NCI-H446 treated with DMSO at 0.1 percent for 48 hours (cell line): Measurements from ENCODE around the gene ADAMTS1.
"Not testable (repeated sequence)": the region's sequence is repeated elsewhere in the genome, so short reads cannot be mapped to it uniquely, and the experiment has no call there.

Source experiments
- DNase-seq: peaks from one replicate; lab custom pipeline; 2025; lab: John Stamatoyannopoulos, UW

The ADAMTS1 gene

DNA sequence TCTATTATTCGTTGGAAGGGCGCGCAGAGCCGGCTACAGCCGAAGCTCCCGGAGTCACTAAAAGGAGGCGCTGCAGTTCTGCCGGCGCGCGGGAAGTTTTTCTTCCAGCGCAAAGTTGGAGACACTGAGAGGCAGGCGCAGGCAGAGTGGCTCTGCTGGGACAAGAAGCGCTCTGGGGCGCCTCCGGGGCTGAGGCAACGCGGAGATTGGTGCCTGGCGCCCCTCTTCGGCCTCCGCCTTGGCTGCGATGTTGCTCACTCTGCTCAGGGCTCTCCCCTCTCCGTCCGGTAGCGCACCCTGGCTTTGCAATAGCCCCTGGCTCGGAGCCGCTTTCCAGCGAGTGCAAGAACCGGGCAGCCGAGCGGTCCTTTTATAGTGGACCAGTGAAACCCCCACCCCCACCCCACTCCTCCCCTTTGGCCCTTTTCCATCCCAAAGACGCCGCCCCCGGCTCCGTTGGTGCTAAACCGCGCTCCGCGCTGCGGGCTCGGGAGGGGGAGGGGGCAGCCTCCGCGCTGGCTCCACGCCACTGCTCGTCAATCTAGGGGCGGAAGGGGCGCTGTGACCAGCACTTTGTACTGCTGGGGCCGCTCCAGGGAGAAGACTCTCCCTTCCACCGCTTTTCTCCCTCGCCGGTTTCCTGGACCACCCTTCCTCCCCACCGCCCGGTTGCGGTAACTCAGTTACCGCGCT, at the start of gene ADAMTS1:
Gene ADAMTS1 (minus strand): TSS at position 344 of the 693 bp plus-strand sequence. CDS start 455 bp downstream, outside the sequence.
- DNase-seq = peak; percentile 54

DNA sequence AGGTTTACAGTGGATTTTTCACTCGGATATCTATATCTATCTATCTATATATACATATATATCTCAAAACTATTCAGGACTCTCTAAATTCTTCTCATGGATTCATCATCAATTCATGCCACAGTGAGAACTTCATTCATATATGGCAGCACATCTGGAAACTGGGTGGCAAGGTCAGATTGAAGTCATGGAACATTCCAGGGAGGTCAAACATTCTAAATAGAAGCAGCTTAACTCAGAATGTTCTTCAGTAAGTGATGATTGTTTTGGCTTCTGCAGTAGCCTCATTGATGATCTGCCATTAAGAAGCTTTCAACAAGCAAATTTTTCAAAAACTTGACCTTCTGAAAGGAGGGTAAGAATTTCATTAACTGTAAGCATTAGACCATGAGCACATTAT, 46.9 kb upstream of the ADAMTS1 start:
- DNase-seq = no peak

DNA sequence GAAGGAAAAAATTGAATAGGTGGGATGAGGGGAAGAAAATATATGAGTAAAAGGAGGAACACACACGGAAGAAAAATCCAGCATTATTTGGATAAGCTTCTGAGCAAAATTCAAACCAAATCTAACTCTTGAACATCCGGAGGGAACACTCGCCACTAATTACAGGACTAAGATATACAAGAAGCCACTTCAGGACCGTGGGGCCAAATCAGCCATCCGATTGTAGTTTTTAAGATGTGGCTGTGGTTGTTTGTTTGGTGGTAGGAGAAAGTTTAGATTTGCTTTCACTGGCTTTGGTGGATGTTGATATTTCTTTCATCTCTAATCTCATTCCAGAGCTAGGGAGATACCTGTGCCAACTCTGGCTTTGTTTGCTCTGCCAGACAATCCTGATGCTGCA, 43.7 kb upstream of the ADAMTS1 start:
- no peak for DNase-seq

DNA sequence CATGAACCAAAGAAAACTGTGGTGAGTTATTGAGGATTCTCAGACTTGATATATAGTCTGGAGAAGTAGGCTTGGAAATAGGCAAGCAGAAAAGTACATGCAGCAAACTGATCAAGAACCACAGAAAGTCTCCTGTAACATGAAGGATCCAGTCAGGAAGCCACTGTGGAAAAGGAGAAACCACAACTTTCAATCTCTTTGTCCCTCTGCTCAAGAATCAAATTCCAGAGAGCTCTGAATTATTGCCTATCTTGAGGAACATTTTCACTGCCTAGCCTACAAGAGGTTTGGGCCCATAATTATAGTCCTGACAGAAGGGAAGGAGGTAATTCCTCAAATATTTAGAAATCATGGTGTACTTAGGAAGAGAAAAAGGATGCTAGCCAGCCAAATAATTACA, 43.0 kb upstream of the ADAMTS1 start:
- no peak for DNase-seq

DNA sequence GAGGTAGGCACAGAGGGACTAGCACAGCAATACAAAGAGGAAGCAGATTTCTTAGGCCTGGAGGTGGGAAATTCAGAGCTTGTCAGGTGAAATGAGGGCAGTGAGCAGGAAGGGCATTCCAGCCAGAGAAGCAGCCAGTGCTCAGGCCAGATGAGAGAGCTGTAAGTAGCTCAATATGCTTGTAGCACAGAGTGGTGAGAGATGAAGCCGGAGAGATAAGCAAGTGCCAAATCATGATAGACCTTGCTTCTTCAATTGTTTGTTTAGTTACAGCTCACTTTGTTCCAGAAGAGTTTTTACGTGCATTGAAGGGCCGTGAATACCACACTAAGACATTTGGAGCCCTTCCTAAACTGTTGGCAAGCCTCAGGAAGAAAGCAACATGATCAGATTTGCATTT, 42.0 kb upstream of the ADAMTS1 start:
- no peak for DNase-seq

DNA sequence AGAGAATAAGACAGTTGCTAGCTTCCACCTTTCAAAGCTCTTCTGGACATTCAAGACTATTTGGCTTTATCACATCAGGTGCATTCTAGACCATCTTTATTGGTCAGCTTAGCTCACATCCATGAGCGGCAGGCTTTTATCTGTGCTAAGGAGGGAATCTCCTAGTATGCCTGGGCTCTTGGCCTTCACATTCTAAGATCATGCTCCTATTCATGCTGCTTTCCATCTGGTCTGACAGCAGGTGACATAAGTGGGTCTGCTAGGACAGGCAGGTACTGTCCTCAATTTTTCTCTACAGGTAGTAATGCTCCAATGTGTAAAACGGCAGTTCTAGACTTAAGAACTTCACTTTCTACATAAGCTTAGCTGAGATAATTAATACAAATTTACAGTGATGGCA, 39.2 kb upstream of the ADAMTS1 start:
- no peak for DNase-seq

DNA sequence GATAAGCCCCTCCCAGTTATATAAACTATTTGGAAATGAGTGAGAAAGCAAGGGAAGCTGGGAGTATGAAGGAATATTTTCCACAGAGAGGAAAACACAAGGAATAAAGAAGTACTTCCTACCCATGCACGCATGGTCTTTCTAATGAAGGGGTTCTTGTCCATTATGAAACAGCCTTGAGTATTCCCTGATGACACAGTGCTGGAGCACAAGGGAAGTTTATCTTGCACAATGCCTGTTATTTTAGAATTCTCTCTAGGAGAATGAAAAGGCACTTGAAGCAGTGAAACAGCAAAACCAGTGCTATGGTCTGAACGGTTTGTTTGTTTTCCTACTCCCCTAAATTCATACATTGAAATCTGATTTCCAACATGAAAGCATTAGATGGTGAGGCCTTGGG, 38.6 kb upstream of the ADAMTS1 start:
- no peak for DNase-seq

DNA sequence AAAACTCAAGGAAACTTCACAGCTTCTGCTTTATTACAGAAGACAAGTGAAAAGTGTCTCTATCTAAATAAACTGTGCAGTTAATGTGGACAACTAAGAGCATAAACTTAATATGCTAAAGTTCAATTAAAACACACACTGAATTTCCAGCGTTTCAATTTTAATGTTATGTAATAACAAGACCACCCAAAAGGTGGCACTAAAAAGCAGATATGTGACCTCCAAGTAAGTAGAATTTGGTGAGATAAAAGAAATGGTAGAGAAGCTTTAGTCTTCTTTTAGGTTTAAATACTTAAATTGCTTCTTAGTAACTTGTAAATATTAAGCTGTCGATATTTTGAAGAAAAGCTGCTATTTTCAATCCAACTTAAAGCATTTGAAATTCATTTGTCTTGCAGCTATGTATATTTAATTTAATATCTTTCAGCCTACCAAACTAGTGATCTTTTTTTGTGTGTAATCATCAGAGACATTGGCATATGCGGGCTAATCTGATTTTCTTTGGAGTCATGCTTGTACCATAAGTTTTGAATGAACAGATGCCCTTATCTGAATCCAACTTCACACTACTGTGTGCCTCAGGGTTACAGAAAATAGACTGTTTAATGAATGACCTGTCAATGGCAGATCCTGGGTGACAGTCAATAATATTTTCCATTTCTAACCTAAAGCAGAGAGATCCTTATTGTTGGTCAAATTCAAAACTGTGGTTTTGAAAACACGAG, 36.5 kb upstream of the ADAMTS1 start:
- DNase-seq = peak; percentile 35

DNA sequence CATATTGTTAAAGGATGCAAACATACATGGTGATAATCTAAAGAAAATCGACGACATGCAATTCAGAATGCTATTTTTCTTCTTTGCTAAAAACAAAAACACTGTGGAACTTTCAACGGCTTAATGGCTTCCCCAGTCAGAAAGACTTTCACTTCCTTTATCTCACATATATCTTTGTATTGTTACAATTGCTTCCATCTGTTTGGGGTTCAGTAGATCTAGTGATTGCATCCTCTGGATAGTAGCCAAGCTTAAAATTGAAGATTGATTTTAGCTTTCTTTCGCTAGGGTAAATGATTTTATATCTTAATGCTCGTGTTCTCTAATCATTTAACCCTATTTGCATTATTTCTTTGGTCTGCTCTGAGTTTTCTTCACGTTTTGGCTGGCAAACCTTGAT, 31.8 kb upstream of the ADAMTS1 start:
- DNase-seq = no peak

DNA sequence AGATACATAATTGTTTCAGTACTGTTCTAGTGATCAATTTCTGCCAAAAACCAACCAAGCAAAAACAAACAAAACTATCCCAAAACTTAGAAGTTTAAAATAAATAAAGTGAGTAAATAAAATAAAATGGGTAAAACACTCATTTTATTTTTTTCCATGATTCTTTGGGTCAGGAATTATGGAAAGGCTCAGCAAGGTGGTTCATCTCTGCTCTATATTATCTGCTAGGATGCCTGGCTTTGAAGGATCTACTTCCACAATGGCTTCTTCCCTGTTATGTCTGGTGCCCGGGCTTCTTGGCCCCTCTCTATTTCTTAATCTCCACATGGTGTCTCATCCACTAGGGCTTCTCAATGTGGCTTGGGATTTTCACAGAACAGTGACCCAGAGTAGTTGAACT, 29.1 kb upstream of the ADAMTS1 start:
- no peak for DNase-seq

DNA sequence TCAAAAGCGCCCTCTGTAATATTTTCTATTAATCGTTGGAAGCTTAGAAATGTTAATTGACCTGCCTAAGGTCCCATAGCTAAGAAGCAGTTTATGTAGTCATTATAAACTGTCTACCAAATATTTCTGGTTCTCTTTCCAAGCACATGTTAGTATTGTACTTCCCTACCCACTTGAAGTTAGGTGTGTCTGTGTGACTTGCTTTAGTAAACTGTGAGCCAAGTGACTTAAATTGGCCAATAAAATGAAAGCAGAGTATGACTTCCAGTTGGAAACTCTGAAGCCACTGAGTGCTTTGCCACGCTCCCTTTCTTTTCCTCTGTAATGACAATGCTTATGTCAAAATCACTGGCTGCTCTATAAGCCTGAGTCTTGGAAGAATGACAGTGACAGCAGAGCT, 20.6 kb upstream of the ADAMTS1 start:
- DNase-seq = no peak

DNA sequence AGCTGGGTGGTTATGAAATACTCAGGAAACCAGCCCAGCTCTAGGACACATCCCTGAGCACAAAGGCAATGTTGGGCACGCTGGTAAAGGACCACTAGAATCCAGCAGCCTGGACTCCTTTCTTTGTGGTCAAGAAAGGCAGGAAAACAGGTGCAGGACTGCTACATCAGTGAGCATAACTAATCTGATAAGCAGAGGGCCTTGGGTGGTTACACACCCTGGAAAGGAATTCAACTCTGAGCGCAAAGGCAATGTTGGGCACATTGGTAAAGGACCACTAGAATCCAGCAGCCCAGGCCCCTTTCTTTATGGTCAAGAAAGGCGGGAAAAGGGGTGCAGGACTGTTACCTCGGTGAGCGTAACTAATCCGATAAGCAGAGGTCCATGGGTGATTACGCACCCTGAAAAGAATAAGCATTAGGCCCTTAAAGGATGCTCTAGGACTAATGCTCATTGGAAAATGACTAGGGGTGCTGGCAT, 11.7 kb upstream of the ADAMTS1 start:
- not testable (repeated sequence) for DNase-seq

DNA sequence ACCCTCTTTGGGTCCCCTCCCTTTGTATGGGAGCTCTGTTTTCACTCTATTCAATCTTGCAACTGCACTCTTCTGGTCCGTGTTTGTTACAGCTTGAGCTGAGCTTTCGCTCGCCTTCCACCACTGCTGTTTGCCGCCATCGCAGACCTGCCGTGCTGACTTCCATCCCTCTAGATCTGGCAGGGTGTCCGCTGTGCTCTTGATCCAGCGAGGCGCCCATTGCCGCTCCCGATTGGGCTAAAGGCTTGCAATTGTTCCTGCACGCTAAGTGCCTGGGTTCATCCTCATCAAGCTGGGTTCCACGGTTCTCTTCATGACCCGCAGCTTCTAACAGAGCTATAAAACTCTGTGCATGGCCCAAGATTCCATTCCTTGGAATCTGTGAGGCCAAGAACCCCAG, 9.5 kb upstream of the ADAMTS1 start:
- DNase-seq = not testable (repeated sequence)

DNA sequence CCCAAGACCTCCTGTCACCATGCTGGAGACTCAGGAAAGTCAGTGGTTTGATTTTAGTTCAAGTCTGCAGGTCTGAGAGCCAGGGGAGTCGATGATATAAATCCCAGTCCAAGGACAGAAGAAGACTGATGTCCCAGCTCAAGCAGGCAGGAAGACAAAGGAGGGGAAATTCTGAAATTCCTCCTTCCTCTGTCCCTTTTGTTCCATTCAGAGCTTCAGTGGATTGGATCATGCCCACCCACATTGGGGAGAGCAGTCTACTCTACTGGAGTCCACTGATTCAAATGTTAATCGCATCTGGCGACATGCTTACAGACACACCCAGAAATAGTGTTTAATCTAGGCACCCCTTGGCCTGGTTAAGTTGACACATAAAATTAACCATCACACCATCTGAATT, 7.2 kb upstream of the ADAMTS1 start:
- DNase-seq = no peak

DNA sequence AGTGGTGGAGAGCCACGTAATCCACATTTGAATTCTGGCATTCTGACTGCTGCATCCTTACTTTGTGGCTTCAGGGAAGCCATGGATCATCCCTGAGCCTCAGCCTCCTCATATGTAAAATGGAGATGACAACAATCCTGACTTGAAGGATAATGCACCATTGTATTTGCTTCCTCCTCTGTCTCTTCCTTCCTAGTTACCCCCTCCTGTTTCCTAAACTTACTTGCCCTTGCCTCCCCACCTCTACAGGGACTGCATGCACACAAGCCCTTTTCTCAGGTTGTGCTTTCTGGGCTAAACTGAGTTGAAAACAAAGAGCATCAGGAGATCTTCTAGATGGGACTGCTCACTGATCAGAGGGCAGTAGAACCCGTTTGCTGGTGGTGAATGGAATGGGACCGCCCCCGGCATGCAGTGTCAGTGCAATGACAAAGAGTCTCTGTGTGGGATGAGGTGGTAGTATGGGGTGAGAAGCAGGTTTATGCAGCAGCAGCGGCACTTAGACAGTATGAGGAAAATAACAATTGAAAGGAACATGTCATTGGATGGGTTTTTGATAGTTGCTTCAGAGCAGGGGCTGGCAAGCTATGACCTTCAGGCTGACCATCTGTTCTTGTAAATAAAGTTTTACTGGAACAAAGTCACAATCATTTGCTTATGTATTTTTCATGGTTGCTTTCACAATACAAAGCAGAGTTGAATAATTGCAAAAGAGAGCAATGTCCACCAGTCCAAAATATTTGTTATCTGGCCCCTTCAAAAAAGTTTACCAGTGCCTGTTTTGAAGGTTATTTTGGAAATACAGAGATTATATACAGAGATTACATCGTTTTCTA, 6.1 kb upstream of the ADAMTS1 start:
- DNase-seq = no peak

DNA sequence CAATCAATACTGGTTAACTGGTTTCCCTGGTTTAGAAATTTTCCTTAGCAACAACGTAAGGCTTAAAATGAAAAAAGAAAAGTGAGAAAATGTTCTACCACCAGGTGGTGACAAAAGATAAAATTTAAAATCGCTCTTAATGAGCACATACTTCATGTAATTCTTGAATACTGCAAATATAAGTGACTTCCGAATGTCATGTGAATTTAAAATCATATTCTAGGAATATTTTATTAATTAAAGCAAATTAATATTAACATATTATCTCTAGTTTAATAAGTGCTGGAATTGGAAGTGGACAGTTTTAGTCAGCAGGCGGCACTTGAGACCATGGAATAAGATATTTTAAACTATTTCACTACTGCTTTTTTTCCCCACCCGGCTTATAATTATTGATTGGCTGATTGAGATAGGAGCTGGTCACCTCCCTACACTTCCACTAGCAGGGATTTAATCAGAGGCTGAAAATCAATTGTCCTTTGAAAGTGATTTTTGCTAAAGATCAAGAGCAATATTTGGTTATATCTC, 5.0 kb upstream of the ADAMTS1 start:
- DNase-seq = peak; percentile 53

DNA sequence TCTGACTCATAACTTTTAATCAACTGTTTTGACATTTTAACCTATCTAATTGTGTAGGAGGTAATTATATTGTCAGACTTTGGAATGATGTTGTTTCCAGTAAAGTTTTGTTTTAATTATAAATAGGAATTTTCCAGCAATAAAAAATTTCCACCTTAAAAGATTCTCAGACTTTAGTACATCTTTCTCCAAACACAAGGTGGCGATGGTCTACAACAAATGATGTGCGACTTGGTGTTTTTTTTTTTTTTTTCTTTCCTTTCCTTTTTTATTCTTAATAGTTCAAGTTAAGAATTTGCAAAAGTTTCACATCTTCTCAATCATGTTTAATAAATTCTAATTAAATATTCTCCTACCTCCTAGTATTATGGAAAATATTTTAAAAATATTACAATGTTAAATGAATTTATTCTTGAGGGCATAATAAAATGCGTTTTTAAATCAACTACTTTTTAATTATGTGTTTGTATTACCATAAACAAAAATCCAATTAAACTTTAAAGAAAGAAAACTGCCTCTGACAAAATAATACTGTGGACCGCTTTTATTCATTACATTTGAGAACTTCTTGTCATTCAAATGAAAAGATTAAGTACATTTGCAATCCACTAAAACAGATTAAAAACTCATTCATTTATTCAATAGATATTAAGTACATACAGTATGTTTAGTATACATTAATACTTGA, 4.4 kb upstream of the ADAMTS1 start:
- DNase-seq = peak; percentile 35

DNA sequence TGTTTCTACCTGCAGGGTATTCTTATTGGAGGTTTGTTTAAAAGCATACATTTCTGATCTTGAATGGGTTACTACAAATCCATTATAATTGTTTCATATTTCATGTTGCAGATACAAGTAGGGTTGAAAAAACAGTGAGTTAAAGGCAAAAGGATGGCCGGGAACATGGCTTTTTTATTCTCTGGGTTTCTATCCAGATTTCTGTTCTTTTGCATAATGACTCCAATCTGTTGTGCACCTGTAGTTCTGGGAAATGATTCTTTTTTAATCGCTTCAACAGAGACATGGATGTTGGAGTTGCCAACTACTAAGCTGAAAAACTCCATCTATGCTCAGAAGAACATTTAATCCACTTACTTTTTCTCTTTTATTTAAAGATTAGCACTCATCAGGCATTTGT, 2.7 kb upstream of the ADAMTS1 start:
- no peak for DNase-seq

DNA sequence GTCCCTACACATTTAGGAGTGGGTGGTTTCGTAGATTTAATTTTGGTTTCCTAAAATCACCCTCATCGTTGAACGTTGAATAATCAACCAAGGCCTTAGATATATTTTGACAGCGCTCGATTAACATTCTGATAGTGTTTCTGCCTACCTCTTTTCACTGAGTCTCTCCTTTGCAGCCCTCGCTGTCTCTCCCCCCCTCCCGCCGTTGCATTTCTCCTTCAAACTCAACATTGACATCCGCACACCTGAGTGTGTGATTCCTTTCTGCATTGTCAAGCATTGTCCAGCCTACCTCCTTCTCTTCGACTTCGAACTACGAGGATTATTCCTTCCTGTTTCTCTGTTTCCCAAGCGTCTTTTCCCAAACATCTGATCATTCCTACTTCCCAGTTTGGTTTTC, 1.8 kb upstream of the ADAMTS1 start:
- no peak for DNase-seq

DNA sequence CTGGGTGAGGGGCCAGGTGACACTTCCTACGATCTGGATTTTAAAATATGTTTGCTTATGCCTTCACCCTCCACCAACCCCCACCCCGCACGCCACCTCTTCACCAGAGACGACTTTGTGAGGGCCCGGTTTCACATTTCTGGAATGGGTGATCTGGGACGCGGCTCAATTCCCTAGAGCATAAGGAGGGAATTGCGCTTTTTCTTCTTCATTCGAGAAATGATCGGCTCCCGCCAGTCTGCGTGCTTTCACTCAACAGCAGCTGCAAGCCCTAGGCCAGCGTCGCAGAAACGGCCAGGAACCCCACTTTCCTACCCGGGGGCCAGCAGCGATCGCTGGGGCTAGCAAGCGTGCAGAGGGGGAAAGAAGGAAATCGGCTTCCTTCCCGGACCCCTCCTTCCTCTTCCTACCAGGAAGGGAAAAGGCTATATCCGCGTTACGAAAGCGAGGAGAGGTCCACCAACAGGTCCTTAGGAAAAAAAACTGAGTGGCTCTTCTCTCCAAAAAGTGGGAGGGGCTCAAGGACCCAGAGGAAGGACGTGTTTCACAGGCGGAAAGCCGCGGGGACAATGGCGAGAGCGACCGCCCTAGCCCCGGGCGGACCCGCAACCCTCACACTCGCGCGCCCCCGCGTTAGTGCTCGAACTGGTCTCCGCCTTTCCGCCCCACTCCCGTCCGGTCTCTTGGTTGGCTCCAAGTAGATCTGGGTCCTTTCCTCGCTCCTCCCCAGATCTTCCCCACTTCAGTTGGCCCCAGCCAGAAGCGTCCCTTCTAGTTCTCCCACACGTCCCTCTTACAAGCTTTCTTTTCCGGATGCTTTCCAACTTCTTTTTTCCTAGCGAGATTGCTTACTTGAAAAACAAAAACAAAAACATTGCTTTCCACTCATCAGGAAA, 1.1 kb upstream of the ADAMTS1 start:
- DNase-seq = no peak

DNA sequence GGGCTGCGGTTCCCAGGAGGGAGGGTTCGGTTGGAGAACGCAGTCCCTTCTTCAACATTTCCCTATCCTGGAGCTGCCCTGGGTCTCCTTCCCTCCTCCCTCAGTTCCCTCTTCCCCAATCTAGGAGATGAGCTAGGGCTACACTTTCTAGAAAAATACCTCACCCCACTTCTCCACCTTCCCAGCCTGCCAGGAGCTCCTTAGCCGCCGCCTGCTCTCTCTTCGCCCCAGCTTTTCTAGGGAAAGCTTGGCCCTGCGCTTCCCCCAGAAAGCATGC, 488 bp upstream of the ADAMTS1 start:
- DNase-seq = no peak
